ENCODE measurements around the gene GALNT5.

DNA sequence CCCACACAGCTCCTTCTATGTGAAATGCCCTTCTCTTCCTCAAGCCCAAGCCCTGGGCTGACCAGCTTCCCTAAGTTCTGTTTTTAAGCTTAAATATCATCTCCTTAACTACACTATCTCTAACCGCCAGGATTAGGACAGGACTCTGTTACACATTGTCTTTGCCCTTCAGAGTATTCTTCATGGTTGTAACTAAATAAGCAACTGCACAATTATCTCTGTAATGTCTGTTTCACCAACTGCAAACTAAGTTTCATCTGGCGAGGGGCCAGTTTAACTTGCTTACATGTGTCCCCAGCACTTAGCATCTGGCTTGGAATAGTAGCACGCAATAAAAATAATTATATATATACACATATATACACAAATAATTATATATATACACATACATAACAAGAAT lies 69.2 kb downstream of the GALNT5 start:
- no peak for TF ChIP-seq FOS (IDR thresholded peaks at IDR 0.05; ENCODE audit: borderline replicate concordance, insufficient read depth, low read length)
- TF ChIP-seq, protein P1, sequence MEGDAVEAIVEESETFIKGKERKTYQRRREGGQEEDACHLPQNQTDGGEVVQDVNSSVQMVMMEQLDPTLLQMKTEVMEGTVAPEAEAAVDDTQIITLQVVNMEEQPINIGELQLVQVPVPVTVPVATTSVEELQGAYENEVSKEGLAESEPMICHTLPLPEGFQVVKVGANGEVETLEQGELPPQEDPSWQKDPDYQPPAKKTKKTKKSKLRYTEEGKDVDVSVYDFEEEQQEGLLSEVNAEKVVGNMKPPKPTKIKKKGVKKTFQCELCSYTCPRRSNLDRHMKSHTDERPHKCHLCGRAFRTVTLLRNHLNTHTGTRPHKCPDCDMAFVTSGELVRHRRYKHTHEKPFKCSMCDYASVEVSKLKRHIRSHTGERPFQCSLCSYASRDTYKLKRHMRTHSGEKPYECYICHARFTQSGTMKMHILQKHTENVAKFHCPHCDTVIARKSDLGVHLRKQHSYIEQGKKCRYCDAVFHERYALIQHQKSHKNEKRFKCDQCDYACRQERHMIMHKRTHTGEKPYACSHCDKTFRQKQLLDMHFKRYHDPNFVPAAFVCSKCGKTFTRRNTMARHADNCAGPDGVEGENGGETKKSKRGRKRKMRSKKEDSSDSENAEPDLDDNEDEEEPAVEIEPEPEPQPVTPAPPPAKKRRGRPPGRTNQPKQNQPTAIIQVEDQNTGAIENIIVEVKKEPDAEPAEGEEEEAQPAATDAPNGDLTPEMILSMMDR (IDR thresholded peaks at IDR 0.05; ENCODE audit: extremely low read depth in 1 of 2, insufficient read depth in 1 of 2, low read depth in 1 of 2, low read length in 2 of 2), result no peak
- no peak for TF ChIP-seq EZH2 (IDR thresholded peaks at IDR 0.05; ENCODE audit: borderline replicate concordance, low read depth, low read length, severe bottlenecking)
- TF ChIP-seq JUN (IDR thresholded peaks at IDR 0.05; ENCODE audit: borderline replicate concordance, insufficient read depth, insufficient read length, low read depth), result no peak
- TF ChIP-seq, protein P2, sequence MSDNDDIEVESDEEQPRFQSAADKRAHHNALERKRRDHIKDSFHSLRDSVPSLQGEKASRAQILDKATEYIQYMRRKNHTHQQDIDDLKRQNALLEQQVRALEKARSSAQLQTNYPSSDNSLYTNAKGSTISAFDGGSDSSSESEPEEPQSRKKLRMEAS (IDR thresholded peaks at IDR 0.05; ENCODE audit: insufficient read depth, insufficient read length), result no peak
